HG03280 (cell line): ENCODE measurements around the gene ATXN1L.
"Not testable (repeated sequence)": the region's sequence is repeated elsewhere in the genome, so short reads cannot be mapped to it uniquely, and the experiment has no call there.

Experiments
- ATAC-seq: cut with Tn5 transposase; IDR thresholded peaks from one replicate; pipeline ENCODE4 v1.9.1; 2021; ENCODE audit warnings: mild to moderate bottlenecking, moderate library complexity; ENCODE audit not compliant: unreplicated experiment

ATXN1L gene

DNA sequence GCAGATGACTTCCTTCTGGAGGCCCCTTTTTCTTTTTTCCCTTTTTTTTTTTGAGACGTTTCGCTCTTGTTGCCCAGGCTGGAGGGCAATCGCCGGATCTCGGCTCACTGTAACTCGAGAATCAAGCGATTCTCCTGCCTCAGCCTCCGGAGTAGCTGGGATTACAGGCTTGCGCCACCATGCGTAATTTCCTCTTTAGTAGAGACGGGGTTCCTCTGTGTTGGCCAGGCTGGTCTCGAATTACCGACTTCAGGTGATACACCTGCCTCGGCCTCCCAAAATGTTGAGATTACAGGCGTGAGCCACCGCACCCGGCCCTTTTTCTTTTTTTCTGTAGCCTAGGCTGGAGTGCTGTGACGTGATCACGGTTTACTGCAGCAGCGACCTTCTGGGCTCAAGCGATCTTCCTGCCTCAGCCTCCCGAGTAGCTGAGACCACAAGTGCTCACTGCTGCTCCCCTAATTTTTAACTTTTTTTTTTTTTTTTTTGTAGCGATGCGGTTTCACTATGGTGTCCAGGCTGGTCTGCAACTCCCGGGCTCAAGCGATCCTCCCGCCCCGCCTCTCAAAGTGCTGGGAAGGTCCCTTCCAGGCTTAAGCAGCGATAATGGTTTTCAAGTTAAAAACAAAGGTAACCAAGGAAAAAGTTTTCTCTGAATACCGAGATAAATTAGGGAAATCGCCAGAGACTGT lies 48.6 kb downstream of the ATXN1L start:
- ATAC-seq: no peak

DNA sequence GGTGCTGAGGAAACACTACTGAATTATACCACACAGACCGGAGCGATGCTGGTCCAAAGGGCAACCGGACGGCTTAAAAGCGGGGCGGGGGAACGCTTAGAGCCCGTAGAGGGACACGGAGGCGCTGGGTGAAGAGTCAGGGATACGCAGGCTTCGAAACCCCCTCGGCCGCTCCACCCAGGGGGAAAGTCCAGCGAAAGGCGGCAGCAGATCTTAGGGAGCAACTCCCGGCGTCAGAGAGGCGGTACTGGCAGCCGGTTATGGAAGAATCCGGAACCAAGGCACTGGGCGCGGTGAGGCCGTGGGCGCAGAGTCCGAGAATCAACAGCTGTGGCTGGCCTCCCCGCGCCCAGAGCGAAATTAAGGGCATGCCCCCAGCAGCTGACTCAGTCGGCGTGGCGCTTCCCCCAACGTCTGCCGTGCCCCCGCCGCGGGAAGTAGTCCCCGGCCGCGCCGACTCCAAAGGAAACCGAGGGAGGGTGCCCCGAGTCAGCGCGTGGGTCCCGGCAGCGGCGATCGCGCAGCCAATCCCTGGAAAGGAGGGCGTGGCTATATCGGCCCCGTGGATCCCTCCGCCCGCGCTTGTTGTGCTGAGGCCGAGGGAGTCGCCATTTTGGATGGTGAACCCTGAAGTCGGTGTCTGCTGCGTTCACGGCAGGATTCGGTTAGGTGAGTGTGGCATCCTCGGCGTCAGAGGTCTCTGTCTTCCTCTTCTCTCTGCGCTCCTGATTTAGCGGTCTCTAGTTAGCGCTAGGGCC lies 49.3 kb downstream of the ATXN1L start, which contains the start of gene IST1:
TSS of gene IST1 (plus strand) at position 611 of the 758 bp plus-strand sequence. CDS start 20,110 bp downstream, outside the sequence.
- peak; percentile 82 for ATAC-seq

DNA sequence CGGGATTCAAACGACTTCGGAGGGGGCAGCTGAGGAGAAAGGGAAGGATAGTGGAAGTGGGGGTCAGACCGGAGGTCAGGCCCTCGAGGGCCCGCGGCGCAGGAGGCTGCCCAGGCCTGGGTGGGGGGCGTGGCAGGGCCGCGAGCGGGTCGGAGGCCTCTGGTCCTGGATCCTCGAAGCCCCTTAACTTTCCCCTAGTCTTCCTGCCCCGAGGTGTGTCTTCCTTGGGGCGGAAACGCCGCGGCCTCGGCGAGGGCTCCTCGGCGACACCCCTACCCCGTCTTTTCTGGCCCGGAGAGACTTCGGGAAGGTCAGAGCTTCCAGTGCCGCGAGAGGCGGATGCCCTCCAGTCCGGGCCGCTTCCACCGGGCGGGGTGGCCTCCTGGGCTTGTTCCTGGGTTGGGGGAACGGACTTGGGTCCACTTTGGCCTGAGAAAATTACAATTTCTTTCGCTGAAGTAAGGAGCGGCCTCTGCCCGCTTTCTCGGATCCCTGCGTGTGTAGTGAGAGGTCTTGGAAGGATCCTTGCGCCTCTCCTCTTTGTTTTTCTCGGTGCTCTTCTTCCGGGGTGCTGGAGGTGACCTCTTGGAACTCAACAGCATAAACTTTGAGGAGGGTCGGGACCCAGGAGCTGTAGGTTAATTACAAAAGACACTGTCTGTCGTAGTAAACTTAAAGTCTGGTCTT lies 50.0 kb downstream of the ATXN1L start:
- no peak for ATAC-seq

DNA sequence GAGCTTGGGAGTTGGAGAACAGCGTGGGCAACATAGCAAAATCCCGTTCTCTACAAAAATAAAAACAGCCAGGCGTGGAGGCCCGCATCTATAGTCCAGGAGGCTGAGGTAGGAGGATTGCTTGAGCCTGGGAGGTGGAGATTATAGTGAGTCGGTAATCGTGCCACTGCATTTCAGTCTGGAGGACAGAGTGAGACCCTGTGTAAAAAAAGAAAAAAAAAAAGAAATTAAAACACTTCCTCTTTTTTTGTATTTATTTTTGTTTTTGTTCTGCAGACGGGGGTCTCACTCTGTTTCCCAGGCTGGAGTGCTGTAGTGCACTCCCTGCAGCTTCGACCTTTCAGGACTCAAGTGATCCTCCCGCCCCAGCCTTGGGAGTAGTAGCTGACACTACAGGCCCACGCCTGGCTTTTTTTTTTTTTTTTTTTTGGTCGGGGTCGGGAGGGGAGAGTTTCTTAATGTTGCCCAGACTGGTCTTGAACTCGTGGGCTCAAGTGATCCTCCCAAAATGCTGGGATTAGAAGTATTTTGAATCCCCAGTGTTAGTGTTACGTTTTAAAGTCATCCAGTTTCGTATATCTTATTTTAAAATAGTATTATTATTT lies 51.1 kb downstream of the ATXN1L start:
- ATAC-seq: no peak

DNA sequence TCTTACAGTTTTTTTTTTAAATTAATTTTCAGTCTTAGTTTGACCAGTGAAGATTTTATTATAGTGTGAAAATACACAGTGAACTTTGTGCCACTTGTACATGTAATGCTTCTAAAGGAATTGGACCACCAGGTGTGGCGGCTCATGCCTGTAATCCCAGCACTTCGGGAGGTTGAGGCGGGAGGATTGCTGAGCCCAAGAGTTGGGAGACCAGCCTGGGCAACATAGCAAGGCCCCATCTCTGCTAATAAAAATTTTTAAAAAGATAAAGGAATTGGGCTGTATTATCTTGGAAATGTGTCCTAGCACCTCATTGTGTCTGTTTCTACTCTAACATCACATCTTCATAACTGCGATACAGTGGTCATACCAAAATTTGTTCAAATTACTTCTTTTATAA lies 53.4 kb downstream of the ATXN1L start:
- ATAC-seq: no peak

DNA sequence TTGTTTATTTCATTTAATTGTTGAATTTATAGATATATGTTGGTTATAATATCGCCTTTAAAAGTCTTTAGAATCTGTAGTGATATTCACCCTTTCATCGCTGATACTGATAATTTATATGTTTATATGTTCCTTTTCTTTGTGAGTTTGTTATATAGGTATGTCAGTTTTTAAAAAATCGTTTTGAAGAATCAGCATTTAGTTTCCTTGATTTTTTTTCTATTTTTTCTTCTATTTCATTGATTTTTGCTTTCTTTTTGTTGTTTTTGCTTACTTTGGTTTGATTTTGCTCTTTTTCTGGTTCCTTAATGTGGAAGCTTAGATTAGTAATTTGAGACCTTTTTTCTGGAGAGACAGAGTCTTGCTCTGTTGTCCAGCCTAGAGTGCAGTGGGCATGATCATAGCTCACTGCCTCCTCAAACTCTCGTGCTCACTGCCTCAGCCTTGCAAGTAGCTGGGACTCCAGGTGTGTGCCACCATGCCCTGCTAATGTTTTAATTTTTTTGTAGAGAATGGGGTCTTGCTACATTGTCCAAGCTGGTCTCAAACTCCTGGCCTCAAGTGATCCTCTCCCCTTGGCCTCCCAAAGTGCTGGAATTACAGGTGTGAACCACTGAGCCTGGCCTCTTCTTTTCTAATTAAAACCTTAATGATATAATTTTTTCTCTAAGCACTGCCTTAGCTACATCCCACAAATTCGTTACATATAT lies 57.0 kb downstream of the ATXN1L start:
- ATAC-seq: no peak

DNA sequence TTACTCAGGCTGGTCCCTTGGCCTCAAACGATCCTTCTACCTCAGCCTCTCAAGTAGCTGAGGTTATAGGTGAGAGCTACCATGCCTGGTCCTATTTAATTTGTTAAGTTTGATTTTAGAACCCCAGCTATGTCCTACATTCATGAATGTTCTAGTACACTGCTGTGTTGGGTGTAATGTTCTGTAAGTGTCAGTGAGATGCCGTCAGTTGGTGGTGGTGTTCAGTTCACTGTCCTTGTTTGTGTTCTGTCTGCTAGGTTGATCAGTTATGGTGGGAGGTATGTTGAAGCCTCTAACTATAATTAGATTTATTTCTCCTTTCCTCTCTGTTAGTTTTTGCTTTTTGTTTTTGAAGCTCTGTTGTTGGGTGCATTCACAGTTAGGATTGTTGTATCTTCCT lies 57.8 kb downstream of the ATXN1L start:
- ATAC-seq: no peak

DNA sequence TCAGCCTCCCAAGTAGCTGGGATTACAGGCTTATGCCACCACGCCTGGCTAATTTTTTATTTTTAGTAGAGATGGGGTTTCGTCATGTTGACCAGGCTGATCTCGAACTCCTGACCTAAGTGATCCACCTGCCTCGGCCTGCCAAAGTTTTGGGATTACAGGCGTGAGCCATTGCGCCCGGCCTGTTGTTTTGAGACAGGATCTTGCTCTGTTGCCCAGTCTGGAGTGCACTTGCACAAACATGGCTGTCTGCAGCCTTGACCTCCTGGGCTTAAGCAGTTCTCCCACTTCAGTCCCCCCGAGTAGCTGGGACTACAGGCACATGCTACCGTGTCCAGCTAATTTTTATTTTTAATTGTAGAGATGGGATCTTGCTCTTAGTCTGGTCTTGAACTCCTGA lies 58.5 kb downstream of the ATXN1L start:
- no peak for ATAC-seq

DNA sequence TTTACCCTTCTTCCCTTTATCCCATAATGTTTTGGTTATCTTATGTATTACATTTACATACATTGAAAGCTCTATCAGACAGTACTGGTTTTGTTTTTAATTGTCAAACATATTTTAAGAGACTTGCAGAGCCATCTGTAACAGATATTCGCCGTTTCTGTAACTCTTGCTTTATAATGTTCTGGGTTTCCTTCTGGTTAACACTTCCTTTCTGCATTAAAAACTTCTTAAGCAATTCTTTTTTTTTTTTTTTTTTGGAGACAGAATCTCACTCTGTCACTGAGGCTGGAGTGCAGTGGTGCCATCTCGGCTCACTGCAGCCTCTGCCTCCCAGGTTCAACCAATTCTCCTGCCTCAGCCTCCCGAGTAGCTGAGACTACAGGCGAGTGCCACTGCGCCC lies 60.0 kb downstream of the ATXN1L start:
- ATAC-seq: not testable (repeated sequence)
